ENCODE results near the gene TNNI3K. TPM values are rescaled to one million over a fixed set of nuclear protein-coding genes. Genes with fewer than 3 reads are reported as not detected.

The TNNI3K gene
- total and polyA plus RNA-seq, 2 of the 8 experiments (the other 6 are each of a cell fraction or from before 2014, with no cell fraction given), result 0.41 to 0.48 TPM

GRCh38 chr1:74425676-74426075 is 190.5 kb downstream of the TNNI3K start:
- no peak for FAIRE-seq
- Histone ChIP-seq H3K4me3 (ENCODE audit: extremely low read depth in 1 of 4, insufficient read depth in 2 of 4, low read depth in 3 of 4, low read length in 4 of 4) (no peak overlapping the region), H3K27me3 (replicated peaks in 1 of 4; ENCODE audit: control insufficient read depth in 3 of 4, extremely low read depth in 1 of 4, insufficient read depth in 3 of 4, low read length in 3 of 4) (no peaks in the 10 kb centered on the region), H4K91ac (replicated peaks; ENCODE audit: insufficient read length, low read length) (no peak overlapping the region), H2BK5ac (ENCODE audit: low read depth, low read length) (no peak overlapping the region), H2BK12ac (ENCODE audit: low read depth, low read length) (no peak overlapping the region), H3K18ac (ENCODE audit: extremely low read depth, low read length) (no peak overlapping the region), H3K4me2 (ENCODE audit: insufficient read depth in 1 of 2, low read depth in 2 of 2, low read length in 2 of 2) (no peak overlapping the region), H3K4me1 (replicated peaks in 1 of 4; ENCODE audit: control insufficient read depth in 3 of 4, insufficient read depth in 4 of 4, low read length in 3 of 4) (no peaks in the 10 kb centered on the region), H3K79me1 (ENCODE audit: low read depth, low read length) (no peaks in the 10 kb centered on the region), H3K9me3 (ENCODE audit: insufficient read depth in 2 of 2, low read depth in 1 of 2, low read length in 1 of 2) (no peaks in the 10 kb centered on the region), H4K5ac (ENCODE audit: insufficient read length, low read depth, low read length) (no peak overlapping the region), H3K4ac (replicated peaks; ENCODE audit: insufficient read length, low read depth, low read length) (no peak overlapping the region), H3K14ac (ENCODE audit: insufficient read length) (no peak overlapping the region), H3K79me2 (ENCODE audit: control insufficient read depth in 1 of 2, insufficient read depth in 2 of 2, low read length in 2 of 2) (no peaks in the 10 kb centered on the region), H2BK15ac (ENCODE audit: low read length) (no peak overlapping the region), H2BK20ac (ENCODE audit: low read length) (no peak overlapping the region), H2AFZ (ENCODE audit: low read length) (no peak overlapping the region), H3K36me3 (ENCODE audit: control insufficient read depth in 2 of 4, insufficient read depth in 4 of 4, low read length in 3 of 4) (no peaks in the 10 kb centered on the region), H3K9ac (replicated peaks in 1 of 4; ENCODE audit: extremely low read depth in 1 of 4, low read depth in 3 of 4, low read length in 3 of 4) (no peak overlapping the region), H4K8ac (ENCODE audit: extremely low read depth, insufficient read depth, low read length) (no peak overlapping the region), H2BK120ac (replicated peaks; ENCODE audit: low read depth, low read length) (no peak overlapping the region), H3K23ac (ENCODE audit: insufficient read length) (no peak overlapping the region), H4K20me1 (replicated peaks in 1 of 2; ENCODE audit: control insufficient read depth in 1 of 2, insufficient read depth in 2 of 2, low read length in 2 of 2) (no peaks in the 10 kb centered on the region), H3K27ac (ENCODE audit: low read depth, low read length) (no peak overlapping the region), H2AK5ac (ENCODE audit: low read depth, low read length) (no peak overlapping the region), H3K23me2 (ENCODE audit: low read depth, low read length) (no peaks in the 10 kb centered on the region), H3K56ac (replicated peaks; ENCODE audit: insufficient read length, low read depth, low read length) (no peak overlapping the region)
- ChIA-PET POLR2A (ENCODE audit: partially characterized antibody) (no interaction called here), CTCF (ENCODE audit: partially characterized antibody) (interaction anchor here (0.8 kb wide), 1 partner anchor 78 kb away, joined by 3 read pairs; no protein-coding TSS in a partner anchor)
- no peak for DNase-seq (ENCODE audit: low read depth in 1 of 2, low spot score in 2 of 2)
- 96% methylated on average over 6 of the region's 6 CpGs; no CpG with 5 or more reads in 1 of the 2 experiments for WGBS, 2 experiments (ENCODE audit: extremely low coverage in 1 of 2, insufficient coverage in 1 of 2, insufficient read length in 1 of 2, insufficient replicate concordance in 2 of 2, low coverage in 1 of 2, low lambda C conversion rate in 2 of 2, missing lambda C conversion rate in 1 of 2)
- no peak for TF ChIP-seq CHD2 (IDR thresholded peaks at IDR 0.05; ENCODE audit: low read length)
- TF ChIP-seq RAD21 (IDR thresholded peaks at IDR 0.05 in 1 of 2, conservative IDR thresholded peaks at IDR 0.05 in 1 of 2; ENCODE audit: low read depth in 2 of 2, low read length in 2 of 2), result no peak
- no peak for TF ChIP-seq ZNF274 (IDR thresholded peaks at IDR 0.05; ENCODE audit: borderline replicate concordance, extremely low read depth, low read length)
- TF ChIP-seq KDM1A (IDR thresholded peaks at IDR 0.05; ENCODE audit: borderline replicate concordance, low read length), result no peak
- no peak for TF ChIP-seq RNF2 (IDR thresholded peaks at IDR 0.05; ENCODE audit: borderline replicate concordance, low read depth, low read length, missing control alignments, poor library complexity, severe bottlenecking)
- TF ChIP-seq EZH2 (IDR thresholded peaks at IDR 0.05; ENCODE audit: low read depth, low read length, severe bottlenecking), result no peak
- no peak for TF ChIP-seq TAF1 (IDR thresholded peaks at IDR 0.05; ENCODE audit: low read depth, low read length)
- no peak for TF ChIP-seq TAF7 (optimal IDR thresholded peaks at IDR 0.05; ENCODE audit: borderline replicate concordance, low read depth, low read length)
- TF ChIP-seq SP2 (IDR thresholded peaks at IDR 0.05; ENCODE audit: low read length), result no peak
- no peak for TF ChIP-seq SIN3A (conservative IDR thresholded peaks at IDR 0.05 in 1 of 2, IDR thresholded peaks at IDR 0.05 in 1 of 2; ENCODE audit: low read depth in 1 of 2, low read length in 2 of 2)
- no peak for TF ChIP-seq BRCA1 (IDR thresholded peaks at IDR 0.05; ENCODE audit: low read depth, low read length)
- no peak for TF ChIP-seq GABPA (IDR thresholded peaks at IDR 0.05; ENCODE audit: borderline replicate concordance, insufficient read depth, low read length)
- TF ChIP-seq SP4 (IDR thresholded peaks at IDR 0.05; ENCODE audit: low read length), result no peak
- TF ChIP-seq POLR2A (IDR thresholded peaks at IDR 0.05; ENCODE audit: control extremely low read depth in 1 of 2, low read depth in 2 of 2, low read length in 2 of 2), result no peak
- TF ChIP-seq CBX8 (IDR thresholded peaks at IDR 0.05; ENCODE audit: borderline replicate concordance, low read depth, low read length), result no peak

Measured in H1 (cell line).